ENCODE results near the gene ERG28.
A peak's percentile ranks its signal among the peaks of the same experiment; 100 is the strongest.
"Not testable (repeated sequence)": the region's sequence is repeated elsewhere in the genome, so short reads cannot be mapped to it uniquely, and the experiment has no call there.

ERG28 gene, protein sequence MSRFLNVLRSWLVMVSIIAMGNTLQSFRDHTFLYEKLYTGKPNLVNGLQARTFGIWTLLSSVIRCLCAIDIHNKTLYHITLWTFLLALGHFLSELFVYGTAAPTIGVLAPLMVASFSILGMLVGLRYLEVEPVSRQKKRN

DNA sequence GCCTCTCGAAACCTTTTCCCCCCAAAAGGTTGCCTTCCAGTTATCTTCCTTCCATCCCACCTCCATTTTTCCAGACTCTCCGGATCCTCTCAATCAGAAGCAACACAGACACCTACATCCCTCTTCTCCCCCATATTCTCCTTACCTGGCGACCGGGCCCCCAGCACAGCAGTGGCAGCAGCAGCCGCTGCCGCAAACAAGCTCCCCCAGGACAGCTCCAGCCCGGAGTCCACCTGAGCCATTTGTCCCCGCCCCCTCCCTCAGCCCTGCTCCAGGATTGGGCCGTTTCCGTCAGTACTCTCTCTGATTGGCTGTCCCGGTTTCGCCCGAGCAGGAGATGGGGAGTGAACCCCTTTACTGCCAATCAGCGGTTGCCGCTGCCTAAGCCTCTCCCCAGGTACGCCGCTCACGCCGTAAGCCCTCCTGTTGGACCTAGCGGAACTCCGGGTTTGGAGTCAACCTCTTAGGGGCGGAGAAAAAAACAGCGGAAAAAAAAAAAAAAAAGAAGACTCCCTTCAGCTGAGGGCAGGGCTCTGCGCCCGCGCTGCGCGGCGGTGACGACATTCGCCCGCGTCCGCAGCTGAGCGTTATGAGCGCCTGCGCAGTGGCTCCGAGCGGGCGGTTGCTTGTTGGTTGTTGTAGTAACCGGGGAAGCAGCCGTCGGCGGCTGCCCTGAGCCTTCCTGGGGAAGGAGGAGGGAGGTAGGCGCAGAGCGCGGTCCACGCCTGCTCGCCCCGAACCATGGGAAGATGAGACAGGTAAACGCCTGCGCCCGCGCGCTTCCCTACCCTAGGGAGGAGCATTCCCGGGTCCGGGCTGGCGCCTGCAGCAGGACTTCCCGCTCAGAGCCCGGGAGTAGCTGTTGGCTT, at the start of gene ERG28, which contains the start of gene TTLL5:
Gene ERG28 (minus strand): TSS at position 247 of the 869 bp plus-strand sequence. CDS start 3,374 bp downstream, outside the sequence.
Gene TTLL5 (plus strand): TSS at position 617 of the 869 bp plus-strand sequence. CDS start 1,904 bp downstream, outside the sequence.
- DNase-seq = peak; percentile 96

DNA sequence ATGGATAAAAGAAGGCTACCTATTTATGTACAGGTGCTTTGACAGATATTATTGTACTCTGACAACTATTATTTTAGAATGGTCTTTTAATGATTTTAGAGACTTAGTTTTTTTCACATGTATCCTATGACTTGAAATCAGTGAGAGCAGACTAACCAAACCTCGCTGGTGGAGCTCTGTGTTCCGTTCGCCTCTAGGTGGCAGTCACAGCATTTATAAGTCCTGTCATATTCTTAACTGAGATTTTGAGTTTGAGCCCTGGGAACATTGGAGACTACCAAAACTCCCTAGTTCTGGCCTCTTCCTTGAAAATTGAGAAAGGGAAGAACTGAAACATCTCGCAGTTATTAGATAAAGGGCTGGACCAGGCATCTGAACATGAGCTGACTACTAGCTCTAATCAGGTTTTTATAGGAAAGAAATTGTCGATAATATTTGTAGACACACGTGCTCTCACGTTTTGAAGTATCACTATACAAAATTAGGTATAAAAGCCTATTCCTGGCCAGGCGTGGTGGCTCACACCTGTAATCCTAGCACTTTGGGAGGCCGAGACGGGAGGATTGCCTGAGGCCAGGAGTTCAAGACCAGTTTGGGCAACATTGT, 48.6 kb upstream of the ERG28 start:
- DNase-seq = peak; percentile 65

GRCh38 chr14:75705014-75705413, 44.3 kb upstream of the ERG28 start:
- DNase-seq = no peak

GRCh38 chr14:75703467-75703866, 42.8 kb upstream of the ERG28 start:
- no peak for DNase-seq

DNA sequence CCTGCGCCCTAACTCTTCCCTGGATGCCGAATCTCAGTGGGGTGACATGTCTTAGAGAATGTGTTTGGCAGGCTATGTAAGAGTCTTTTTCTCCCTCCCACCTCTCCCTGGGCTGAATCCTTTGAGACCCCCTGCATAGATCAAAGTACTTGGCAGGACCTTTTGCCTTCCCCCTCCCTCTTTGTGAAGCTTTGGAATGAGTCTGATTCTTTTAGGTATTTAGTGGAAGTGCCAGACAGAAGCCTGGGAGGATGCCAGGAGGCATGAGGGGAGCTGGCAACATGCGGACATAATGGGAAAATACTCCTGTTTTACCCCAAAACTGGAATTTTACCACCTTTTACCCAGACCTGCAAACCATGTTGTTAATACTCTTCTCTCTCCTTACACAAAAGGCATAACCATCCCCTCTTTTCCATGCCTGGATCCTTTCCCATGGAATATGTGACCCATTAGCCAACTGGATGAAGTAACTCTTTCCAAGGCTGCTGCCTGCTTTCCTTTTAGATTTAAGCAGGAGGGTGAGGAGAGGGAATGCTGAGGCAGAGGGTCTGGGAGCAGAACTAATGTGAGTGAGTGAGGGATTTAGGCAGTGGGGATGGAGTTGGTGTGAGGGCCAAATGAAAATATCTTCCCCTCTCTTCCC, 42.1 kb upstream of the ERG28 start:
- DNase-seq = no peak

- no peak for DNase-seq
These were observed 41.4 kb upstream of the ERG28 start for GRCh38 chr14:75702122-75702521.

- no peak for DNase-seq
These were observed 39.6 kb upstream of the ERG28 start for GRCh38 chr14:75700295-75700694.

GRCh38 chr14:75699331-75699730, 38.7 kb upstream of the ERG28 start:
- DNase-seq = no peak

- DNase-seq = no peak
These were observed 37.2 kb upstream of the ERG28 start for GRCh38 chr14:75697918-75698317.

DNA sequence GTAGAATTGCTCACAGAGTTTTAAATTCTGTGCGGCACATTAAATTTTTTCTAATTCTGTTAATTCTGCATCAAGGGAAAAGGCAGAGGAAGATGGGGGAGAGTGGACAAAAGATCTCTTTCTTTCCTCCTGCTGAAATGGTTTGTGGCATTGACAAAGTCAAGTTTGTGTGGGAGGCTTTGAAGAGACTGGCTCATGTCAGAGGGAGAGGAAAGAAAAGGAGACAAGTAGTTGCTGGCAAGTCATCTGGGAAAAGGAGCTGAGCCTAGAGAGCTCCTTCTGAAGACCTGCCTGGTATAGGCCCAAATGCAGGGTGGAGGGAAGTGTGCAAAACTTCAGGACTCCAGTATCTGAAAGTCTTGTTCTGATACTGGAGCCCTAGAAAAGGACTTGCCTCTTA, 36.7 kb upstream of the ERG28 start:
- no peak for DNase-seq

DNA sequence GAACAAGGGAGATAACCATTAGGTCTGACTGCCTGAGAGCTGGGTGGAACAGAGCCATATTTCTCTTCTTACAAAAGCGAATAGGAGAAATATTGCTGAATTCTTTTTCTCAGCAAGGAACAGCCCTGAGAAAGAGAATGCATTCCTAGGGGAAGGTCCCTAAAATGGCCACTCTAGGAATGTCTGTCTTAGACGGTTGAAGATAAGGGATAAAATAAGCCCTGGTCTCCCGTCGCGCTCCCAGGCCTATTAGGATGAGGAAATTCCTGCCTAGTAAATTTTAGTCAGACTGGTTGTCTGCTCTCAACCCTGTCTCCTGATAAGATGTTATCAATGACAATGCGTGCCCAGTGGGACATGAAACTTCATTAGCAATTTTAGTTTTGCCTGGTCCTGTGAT, 34.3 kb upstream of the ERG28 start:
- not testable (repeated sequence) for DNase-seq

DNA sequence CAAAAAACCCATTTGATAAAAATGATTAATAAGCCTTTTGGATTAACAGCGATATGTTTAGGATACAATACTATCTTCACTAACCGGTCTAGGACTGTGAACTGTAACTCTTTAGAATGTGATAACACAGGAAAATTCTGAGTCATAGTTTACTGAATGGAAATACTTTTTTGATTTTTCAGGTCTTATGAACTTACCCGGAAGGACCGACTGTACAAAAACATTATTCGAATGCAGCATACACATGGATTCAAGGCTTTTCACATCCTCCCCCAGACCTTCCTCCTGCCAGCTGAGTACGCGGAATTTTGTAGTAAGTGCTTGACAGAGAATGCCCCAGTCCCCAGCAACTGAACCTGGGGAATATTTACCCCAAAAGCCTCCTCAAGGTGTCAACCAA, 29.3 kb upstream of the ERG28 start:
- no peak for DNase-seq

GRCh38 chr14:75689012-75689411, 28.3 kb upstream of the ERG28 start:
- no peak for DNase-seq

GRCh38 chr14:75685910-75686309, 25.2 kb upstream of the ERG28 start:
- no peak for DNase-seq

GRCh38 chr14:75675265-75675960, 14.7 kb upstream of the ERG28 start:
- DNase-seq = no peak

DNA sequence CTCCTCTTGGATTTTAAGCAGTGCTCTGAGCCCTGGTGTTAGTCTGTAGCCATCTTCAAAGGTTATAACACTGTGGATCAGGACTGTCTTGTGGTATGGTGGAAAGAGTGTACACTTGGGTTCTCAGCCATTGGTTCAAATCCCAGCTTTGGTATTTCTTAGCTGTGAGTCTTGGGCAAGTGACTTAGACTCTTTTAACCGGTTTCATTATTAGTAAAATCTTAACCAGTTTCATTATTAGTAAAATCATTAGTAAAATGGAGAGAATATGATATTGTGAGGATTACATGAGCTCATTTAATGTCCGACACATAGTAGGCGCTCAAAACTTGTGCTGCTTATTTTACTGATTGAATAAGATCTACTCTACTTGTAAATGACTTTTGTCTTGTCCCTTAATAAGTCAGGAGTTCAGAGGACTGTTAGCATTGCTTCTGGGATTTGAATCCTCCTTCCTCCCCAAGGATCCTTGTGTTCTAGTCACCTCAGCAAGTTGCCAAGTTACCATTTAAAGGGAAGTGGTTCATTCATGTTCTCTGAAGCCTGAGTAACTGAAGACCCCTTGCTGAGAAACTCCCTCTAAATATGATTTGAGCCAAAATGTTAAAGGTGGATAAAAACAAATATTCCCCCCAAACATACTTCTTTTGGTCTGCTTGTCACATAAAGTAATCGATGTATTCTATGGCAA, 12.8 kb upstream of the ERG28 start:
- no peak for DNase-seq

- no peak for DNase-seq
These were observed 12.0 kb upstream of the ERG28 start for GRCh38 chr14:75672605-75673192.

- no peak for DNase-seq
These were observed 6.6 kb upstream of the ERG28 start for GRCh38 chr14:75667099-75667765.

- DNase-seq = no peak
These were observed 2.3 kb upstream of the ERG28 start for GRCh38 chr14:75662966-75663365.

DNA sequence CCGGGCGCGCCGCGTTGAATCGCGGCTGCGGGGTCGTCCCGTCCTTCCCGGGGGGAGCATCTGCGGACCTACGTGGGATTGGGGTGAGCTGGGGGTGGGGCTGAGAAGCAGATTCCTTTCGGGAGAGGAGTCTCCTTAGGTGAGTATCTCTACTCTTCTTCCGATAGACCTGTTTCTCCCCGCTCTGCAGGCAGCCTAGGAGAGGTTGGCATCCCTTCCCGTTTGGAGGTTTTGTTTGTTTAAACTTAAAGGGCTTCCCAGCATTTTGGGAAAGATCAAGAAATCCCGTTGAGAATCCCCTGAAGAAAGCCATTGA, 781 bp upstream of the ERG28 start:
- DNase-seq = no peak

DNA sequence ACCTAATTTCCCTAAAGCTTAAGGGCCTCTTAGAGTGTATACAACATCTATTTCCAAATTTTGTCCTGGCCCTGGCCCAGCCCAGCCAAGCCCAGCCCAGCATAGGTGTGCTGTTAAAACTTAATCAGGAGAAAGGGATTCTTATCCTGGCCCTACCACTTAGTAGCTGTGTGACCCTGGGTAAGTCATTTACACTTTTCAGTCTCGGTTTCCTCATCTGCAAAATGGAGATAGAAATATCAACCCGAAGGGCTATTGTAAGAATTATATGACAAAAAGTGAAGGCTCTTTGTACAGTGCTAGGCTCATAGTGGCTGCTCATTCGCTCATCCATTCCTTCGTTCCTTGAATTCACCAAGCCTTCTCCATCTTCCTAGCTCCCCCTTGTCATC, 442 bp downstream of the ERG28 start:
- no peak for DNase-seq

All from activated naive CD4-positive, alpha-beta T cell treated with anti-CD3 and anti-CD28 coated beads, Interleukin-2, amount 50 U/mL, for 16 hours (primary cell).